NT2/D1 (cell line): ENCODE data around the gene TBC1D23.

Experiments used
- DNase-seq: peaks from one replicate; pipeline ENCODE4 v3.0.0-alpha.2; 2011; ENCODE audit warnings: low read depth, low spot score
- H3K27me3 ChIP-seq: 2 replicates; pipeline ENCODE4 v1.6.0; 2011; ENCODE audit warnings: mild to moderate bottlenecking; ENCODE audit not compliant: insufficient read length, insufficient read depth
- H3K36me3 ChIP-seq: 2 replicates; pipeline ENCODE4 v1.6.1; 2011; ENCODE audit warnings: mild to moderate bottlenecking, low read length, mixed read lengths; ENCODE audit not compliant: insufficient read depth, insufficient read length
- H3K4me1 ChIP-seq: 2 replicates; pipeline ENCODE4 v1.5.1; 2011; ENCODE audit not compliant: insufficient read depth, insufficient read length
- H3K4me3 ChIP-seq: 2 replicates; pipeline ENCODE4 v1.5.1; 2011; ENCODE audit warnings: low read depth; ENCODE audit not compliant: insufficient read length
- H3K9ac ChIP-seq: 2 replicates; pipeline ENCODE4 v1.6.0; 2011; ENCODE audit warnings: low read depth; ENCODE audit not compliant: insufficient read length
- H3K9me3 ChIP-seq: 2 replicates; pipeline ENCODE4 v1.5.1; 2011; ENCODE audit warnings: mild to moderate bottlenecking, low read length; ENCODE audit not compliant: insufficient read depth
- SUZ12 ChIP-seq: IDR thresholded peaks from 2 replicates; pipeline ENCODE4 v1.6.1; 2011; ENCODE audit not compliant: insufficient read length, insufficient read depth; ENCODE audit errors: extremely low read depth
- YY1 ChIP-seq: IDR thresholded peaks from 2 replicates; pipeline ENCODE4 v1.6.1; 2011; ENCODE audit not compliant: insufficient read length, insufficient read depth
- ZNF274 ChIP-seq: IDR thresholded peaks from 2 replicates; pipeline ENCODE4 v1.6.1; 2011; ENCODE audit warnings: mild to moderate bottlenecking, low read depth, low read length

The TBC1D23 gene

DNA sequence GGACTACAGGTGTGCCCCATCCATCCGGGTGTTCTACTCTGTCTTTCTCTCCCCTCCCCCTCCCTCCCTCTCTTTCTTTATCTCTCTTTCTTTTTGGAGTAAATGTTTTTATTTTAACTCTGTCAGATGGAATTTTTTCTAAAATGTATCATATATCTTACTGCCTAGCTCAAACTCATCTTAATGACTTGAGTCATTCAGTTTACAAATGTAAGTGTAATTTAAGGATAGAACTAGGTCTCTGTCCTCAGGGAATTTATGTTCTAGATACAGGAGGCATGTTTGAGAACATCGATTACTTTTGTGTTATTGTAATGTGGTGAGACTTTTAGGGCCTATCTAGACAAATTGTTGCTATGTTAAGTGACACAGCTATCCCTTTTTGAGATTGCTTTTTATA lies 3.5 kb downstream of the TBC1D23 start:
- Histone ChIP-seq H3K9ac (no peak overlapping the region), H3K4me3 (no peak overlapping the region), H3K9me3 (no peaks in the 10 kb centered on the region), H3K36me3 (no peaks in the 10 kb centered on the region), H3K4me1 (no peaks in the 10 kb centered on the region), H3K27me3 (no peaks in the 10 kb centered on the region)
- DNase-seq: no peak
- TF ChIP-seq ZNF274: no peak
- TF ChIP-seq YY1: no peak
- no peak for TF ChIP-seq SUZ12

DNA sequence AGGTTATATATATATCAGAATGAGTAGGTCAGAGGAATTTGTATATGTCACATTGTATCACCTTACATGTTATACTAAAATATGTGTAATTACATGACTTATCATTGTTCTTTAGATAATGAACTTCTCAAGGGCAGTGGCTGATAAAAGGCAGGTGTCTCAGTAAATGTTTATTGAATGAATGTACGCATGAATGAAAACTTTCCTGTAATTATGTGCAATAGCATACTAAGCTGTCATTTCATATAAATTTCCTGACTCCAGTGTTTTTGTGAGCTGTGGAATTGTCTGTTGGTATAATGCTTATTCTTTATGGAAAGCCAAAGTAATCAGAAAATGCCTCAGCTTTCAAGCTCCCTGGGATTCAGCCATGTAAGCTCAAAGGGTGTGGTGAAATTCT lies 4.2 kb downstream of the TBC1D23 start:
- H3K9ac ChIP-seq: no peak overlapping the region
- no peak for TF ChIP-seq YY1
- TF ChIP-seq SUZ12: no peak
- no peak for TF ChIP-seq ZNF274
- H3K9me3 ChIP-seq: no peaks in the 10 kb centered on the region
- no peak overlapping the region for H3K4me3 ChIP-seq
- no peaks in the 10 kb centered on the region for H3K4me1 ChIP-seq
- no peak for DNase-seq
- no peaks in the 10 kb centered on the region for H3K27me3 ChIP-seq
- no peaks in the 10 kb centered on the region for H3K36me3 ChIP-seq

DNA sequence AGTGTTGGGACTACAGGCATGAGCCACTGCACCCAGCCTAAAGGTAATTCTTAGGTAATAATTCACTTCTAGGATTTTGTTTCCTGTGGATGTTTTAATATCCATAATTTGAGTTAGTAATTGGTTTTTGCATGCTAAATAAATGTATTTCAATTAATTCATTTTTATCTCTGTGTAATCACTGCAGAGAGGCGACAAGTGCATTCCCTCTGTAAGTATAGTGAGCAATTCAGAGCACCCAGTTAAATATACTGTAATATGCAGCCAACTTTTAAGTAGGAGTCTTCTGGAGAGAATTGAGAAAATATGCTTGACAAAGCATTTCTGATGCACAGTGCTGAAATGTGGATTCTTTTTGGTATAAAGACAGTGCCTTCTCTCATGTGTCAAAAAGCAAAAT lies 5.7 kb downstream of the TBC1D23 start:
- Histone ChIP-seq H3K4me1 (no peaks in the 10 kb centered on the region), H3K27me3 (no peaks in the 10 kb centered on the region), H3K36me3 (no peaks in the 10 kb centered on the region), H3K9ac (no peak overlapping the region), H3K9me3 (no peaks in the 10 kb centered on the region), H3K4me3 (no peak overlapping the region)
- TF ChIP-seq YY1: no peak
- no peak for TF ChIP-seq ZNF274
- TF ChIP-seq SUZ12: no peak
- DNase-seq: no peak

DNA sequence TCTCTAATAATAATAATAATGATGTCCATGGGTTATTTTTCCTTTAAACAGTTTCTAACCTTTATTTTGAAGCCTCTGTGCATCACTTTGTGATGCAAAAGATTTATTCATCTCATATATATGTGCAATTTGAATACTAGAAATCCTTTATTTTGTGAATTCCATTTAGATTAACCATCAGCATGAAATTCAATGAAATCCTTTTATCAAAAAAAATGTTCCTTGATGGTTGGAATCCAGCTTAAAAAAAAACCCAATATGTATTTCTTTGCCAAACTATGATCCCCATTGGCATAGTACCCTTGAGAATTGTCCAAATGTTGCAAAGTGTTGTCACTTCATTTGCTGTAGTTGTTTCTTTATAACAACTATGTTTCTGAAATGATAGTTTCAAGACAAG lies 7.4 kb downstream of the TBC1D23 start:
- DNase-seq: no peak
- no peaks in the 10 kb centered on the region for H3K36me3 ChIP-seq
- H3K4me3 ChIP-seq: no peak overlapping the region
- no peaks in the 10 kb centered on the region for H3K27me3 ChIP-seq
- no peaks in the 10 kb centered on the region for H3K9me3 ChIP-seq
- TF ChIP-seq YY1: no peak
- TF ChIP-seq SUZ12: no peak
- TF ChIP-seq ZNF274: no peak
- no peak overlapping the region for H3K9ac ChIP-seq
- H3K4me1 ChIP-seq: no peaks in the 10 kb centered on the region

DNA sequence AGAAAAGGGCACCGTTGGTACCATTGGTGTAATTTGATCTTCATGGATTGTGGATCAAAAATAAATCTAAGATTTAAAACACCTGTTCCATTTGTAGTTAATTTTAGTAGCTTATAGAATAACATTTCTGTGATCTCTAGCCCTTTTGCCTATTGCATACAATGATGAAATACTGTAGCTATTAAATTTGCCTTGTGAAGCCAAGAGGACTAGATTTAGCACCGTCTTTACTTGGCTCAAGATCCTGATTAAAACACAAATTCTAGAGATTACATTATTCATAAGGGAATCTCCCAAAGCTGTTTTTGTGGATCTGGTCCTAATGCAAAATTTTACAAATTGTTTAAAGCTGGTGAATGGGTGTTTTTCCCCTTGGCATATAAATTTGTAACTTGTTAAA lies 8.2 kb downstream of the TBC1D23 start:
- no peak for DNase-seq
- Histone ChIP-seq H3K27me3 (no peaks in the 10 kb centered on the region), H3K9ac (no peak overlapping the region), H3K4me3 (no peak overlapping the region), H3K4me1 (no peaks in the 10 kb centered on the region), H3K9me3 (no peaks in the 10 kb centered on the region), H3K36me3 (no peaks in the 10 kb centered on the region)
- TF ChIP-seq YY1: no peak
- no peak for TF ChIP-seq ZNF274
- no peak for TF ChIP-seq SUZ12

DNA sequence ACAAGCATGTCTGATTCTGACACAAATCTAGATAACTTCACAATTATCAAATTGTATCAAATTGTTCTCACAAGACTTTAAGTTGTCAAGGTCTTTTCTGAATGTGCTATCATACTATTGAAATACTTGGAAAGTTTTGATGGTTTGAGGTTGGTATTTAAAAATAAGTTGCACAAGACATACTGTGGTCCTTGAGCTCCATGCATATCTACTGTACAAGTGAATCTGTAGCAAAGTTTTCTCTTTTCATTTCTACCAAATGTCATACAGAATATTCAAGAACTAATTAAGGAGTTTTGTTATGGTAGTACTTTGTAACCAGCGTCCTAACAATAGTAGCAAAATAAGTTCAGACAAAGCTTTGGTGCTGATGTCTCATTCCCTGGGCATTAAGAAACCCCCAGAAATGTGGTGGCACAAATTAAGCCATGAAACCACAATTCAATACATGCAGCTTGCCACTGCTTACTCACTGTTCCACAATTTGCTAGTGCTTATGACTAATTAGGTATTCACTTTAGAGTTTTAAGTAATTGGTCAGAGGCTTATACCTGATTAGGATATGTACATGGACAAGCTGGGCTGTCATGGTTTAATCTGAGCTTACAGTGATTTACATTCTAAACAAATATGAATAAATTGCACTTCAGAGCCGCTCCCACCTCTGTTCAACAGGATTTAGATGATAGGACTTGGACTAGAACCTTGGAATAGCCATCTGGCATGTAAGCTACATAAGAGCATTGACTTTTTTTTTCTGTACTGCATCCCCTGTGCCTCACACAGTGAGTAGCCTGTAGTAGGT lies 8.8 kb downstream of the TBC1D23 start:
- no peak overlapping the region for H3K4me3 ChIP-seq
- H3K9ac ChIP-seq: no peak overlapping the region
- no peak for DNase-seq

DNA sequence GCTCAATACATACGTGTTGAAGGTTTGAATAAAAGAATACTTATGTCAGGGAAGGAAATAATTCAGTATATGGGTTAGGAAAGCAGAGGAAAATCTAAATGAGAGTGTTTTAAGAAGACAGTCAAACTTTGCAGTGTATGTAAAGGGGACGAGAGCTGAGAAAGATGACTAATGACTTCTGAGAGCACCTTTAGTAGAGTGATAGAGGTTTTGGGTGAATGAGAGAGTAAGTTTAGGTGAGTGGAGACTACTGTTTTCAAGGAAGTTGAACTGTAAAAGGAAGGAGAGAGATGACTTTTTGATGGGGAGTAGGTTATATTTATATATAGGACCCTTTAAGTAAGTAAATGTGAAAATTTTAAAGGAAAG lies 9.4 kb downstream of the TBC1D23 start:
- Histone ChIP-seq H3K9ac (no peak overlapping the region), H3K4me3 (no peak overlapping the region), H3K27me3 (no peaks in the 10 kb centered on the region), H3K36me3 (no peaks in the 10 kb centered on the region), H3K4me1 (no peaks in the 10 kb centered on the region), H3K9me3 (no peaks in the 10 kb centered on the region)
- TF ChIP-seq YY1 (no peak), ZNF274 (no peak), SUZ12 (no peak)
- no peak for DNase-seq

More for the DNA sequence above, 8.8 kb downstream of the TBC1D23 start:
- TF ChIP-seq ZNF274 (no peak), YY1 (no peak), SUZ12 (no peak)
- Histone ChIP-seq H3K9me3 (no peaks in the 10 kb centered on the region), H3K36me3 (no peaks in the 10 kb centered on the region), H3K27me3 (no peaks in the 10 kb centered on the region), H3K4me1 (no peaks in the 10 kb centered on the region)
